ENCODE data around the gene CBX5.
"Not testable (repeated sequence)": the region's sequence is repeated elsewhere in the genome, so short reads cannot be mapped to it uniquely, and the experiment has no call there.

The CBX5 gene

DNA sequence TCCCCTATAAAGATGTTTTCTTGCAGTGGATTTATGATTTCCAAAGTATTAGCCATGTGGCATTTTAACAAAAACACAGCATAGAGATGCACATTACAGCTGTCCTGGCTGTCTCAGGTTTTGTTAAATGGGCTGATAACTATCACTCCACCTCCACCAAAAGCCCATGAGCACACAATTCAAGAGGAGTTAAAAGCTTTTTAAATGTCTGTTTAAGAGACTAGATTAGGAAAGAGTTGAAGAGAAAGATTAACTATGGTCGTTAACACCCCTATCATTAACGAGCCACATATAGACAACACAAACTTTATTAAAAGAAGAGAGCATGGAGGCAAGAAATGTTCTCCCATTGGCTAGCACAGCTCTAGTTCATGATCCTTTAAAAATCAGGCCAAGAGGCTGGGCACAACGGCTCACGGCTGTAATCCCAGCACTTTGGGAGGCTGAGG lies 14.5 kb downstream of the CBX5 start:
- DNase-seq, result peak; percentile 81

DNA sequence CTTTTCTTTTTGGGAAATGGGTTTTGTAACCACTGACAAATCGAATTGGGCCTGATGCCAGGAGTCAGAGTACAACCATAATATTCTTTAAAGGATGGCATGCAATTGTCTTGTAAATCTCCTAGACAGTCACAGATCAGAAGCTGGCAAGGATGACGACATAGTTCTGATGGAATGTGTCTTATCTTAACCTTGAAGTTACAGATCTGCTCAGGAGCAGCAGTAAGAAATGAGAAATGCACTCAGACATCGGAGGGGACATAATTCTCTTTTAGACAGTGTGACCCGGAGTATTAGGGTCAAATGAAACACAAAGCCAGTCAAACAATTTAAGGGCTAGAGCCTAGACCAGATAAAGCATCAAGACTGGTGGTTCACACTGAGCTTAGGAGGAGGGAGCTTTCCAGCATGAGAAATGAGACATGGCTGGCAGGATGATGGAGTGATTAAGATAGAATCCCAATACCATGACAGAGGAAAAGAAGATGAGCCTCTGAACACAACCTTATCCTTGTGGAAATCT lies 17.5 kb downstream of the CBX5 start:
- DNase-seq, result peak; percentile 86

DNA sequence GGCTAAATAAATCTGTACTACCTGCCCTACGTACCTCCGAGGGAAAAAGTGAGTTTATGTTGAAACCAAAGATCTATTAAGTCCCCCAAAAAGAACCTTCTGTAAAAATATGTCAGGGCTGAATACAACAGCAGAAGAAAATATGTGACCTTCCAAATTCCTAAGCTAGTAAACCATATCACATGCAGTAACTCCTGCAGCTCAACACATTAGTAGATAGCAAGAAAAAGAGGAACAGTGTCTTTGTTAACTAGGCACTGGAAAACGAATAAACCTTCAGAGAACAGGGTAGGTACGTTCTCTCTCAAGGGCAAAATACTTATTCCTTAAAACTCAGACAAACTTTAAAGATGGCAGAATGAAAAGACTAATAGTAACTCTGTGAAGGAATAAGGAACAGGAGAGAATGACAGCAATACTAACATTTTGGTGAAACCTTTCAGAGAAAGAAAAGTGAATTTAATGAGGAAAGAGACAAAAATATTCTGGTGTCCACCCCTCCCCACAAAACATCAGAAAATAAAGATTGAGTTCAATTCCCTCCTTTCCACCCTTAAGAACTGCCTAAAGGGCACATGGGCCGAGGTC lies 18.0 kb downstream of the CBX5 start:
- DNase-seq, result no peak

DNA sequence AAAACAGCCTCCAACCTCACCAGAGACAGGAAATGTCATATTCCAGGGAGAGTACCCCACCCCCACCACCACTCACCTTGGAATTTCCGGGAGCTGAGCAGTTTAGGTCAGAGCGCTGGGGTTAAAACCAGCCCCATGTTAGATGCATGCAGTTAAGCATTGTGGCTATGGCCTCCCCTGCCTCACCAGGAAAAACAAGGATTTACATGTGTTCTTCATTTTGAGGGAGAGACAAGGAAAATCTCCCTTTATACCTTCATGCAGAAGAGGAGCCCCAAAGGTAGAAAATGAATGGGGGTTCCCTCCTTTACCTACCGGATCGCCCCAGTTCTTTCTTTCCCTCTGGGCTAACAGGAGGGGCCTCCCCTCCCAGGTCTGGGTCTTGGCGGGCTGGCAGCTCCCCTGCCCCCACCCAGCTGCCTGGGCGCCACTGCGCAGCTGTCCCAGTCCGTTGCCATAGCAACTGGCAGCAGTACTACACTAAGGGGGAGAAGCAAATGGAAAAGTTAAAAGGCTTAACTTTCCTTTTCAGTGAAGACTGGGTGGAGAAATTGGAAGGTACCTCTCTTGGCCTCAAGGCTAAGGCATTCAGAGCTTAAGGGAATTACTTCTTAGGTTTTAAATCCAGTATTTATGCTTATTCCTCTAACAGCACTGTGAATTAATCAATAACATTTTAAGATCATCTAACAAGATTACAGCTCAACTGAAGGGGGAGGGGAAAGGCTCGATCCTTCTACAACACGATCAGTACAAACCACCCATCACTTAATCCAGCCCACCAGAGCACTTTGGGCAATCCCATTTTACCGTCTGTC lies 20.5 kb downstream of the CBX5 start:
- DNase-seq, result peak; percentile 100

DNA sequence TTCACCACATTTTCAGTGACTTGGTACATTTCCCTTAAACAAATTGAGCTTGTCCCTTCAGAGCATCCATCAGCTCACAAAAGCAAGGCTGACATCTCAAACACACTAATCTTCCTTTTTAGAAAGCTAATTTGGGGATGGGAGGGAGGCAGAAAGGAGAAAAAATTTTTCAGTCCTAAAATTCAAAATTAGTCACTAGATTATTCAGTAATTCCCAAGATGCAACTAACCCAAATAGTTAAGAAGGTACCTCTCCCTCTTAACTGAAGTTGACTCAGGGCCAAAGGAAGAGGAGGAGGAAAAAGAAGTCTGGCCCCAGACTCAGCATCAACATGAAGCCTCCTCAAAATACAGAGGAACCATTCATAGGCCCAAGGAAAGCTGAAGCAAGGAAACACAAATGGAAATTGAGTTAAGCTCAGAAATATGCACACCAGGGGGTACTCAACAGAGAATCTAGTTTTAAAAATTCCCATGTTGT lies 21.7 kb downstream of the CBX5 start:
- DNase-seq, result peak; percentile 66

DNA sequence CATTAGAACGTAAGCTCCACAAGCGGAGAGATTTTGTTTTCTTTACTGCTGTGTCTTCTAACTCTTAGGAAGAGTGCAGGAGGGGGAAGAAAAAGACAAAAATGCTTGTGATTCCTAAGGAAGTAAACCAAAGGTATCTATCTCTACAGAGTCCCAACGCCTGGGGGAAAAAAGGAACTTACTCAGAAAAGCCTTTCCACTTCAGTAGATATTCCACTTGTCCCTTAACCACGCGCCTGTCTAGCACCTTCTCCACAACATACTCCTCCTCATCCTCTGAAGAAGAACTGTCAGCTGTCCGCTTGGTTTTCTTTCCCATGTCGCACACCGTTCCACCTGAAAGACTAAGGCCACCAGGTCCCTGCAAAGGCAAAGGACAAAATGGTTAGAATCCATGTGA lies 22.6 kb downstream of the CBX5 start:
- DNase-seq, result peak; percentile 75

DNA sequence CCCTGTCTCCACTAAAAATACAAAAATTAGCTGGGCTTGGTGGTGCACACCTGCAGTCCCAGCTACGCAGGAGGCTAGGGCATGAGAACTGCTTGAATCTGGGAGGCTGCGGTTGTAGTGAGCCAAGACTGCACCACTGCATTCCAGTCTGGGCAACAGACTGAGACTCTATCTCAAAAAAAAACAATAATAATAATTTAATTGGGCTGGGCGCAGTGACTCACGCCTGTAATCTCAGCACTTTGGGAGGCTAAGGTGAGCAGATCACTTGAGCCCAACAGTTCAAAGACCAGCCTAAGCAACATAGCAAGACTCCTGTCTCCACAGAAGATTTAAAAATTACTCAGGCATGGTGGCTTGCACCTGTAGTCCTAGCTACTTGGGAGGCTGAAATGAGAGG lies 26.7 kb downstream of the CBX5 start:
- no peak for DNase-seq

DNA sequence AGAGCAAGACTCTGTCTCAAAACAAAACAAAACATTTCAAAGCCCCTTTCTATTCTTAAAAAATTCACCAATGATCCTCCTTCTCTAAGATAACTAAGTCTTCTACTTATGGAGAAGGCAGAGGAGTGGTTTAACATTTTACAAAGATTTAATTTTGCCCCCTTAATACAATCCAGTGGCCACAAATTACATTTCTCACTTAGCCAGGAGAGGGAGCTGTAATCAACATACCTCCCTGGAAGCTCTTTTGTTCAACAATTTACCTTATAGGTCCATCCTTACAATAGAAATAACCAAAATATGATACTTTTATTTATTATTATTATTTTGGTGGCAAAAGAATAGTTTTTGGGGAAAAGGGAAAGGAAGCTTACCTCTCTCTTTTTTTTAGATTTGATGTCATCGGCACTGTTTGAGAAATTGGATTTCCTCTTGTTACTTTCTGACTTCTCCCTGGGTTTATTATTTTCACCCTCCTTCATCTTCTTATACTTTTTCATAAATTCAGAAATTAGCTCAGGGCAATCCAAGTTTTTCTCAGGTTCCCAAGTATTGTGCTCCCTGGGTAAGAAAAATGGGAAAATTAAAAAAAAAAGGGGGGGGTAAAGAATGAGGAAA lies 28.1 kb downstream of the CBX5 start:
- DNase-seq, result peak; percentile 79

DNA sequence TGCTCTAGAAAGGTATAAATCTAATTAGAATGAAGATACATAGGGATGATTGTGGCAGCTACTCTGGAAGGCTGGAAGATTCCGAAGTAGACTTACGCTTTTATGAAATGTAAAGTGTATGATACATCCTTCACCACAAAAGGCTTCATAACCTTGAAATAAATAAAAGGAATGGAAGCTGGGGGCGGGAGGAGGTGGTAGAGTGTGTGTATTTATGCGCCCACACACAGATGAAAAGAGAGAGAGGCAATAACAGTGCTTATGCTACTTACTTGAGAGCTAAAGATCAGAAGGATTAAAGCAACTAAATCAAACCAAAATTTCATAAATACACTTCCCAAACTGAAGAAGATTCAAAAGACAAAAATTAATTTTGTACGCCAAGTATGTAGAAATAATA lies 30.4 kb downstream of the CBX5 start:
- no peak for DNase-seq

DNA sequence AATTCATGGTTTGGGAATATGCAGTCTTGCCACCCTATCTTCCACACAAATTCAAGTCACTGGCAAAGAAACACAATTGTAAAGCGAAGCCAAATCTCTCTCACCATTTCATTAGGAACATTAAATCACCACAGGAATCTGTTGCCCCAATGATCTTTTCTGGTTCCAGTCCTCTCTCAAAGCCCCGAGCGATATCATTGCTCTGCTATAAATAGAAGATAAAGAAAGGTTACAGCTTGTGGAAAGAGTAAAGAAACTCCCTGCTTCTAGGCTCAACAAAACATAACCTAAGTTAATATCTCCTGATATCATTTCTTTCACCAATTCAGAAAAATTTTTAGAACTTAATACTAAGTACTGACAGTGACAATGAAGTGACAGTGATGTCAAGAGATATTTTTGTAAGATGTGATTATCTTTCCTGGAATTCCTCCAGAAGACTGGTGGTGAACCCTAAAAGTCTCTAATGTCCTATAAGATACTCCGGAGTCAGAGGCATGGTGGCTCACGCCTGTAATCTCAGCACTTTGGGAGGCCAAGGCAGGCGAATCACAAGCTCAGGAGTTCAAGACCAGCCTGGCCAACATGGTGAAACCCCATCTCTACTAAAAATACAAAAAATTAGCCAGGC lies 33.8 kb downstream of the CBX5 start:
- DNase-seq, result no peak

DNA sequence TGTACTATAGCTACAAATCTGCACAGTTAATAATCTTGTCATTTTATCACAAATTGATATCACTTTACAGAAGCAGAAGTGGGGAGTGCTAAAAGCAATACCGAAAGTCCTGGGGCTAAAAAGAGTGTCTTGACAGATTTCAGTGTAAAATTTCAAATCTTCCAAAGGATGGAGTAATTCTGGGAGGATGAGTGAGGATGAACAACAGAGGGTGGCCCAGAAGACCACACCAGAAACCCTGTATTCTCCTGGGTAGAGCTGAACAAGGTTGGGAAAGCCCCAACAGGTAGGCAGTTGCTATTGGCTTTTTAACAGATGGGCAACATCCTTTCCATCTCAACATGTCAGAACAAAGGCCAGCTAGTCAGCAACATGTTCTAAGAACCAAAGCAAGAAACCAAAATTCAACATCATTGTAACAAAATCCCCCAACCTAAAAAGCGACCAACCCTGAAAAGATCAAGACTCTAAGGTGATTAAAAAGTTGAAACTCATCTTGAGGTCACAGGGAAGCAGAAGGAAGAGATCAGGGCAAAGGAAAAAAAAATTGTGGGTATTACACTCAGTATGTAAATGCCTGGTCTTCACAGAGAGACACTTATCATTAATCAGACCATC lies 38.8 kb downstream of the CBX5 start:
- no peak for DNase-seq

DNA sequence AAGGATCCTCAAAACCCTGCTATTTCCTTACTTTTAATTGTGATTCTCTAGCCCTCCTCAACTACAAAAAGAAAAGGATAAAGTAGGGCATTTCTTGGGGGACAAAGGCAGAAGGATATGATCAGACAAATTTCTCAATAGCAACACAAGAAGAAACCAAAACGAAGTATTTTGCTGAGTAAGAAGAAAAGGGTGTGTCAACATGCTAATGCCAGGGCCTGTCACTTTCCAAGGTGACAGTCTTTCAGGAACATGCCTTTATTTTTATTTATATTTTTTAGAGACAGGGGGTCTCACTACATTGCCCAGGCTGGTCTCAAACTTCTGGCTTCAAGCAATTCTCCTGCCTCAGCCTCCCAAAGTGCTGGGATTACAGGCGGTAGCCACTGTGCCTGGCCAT lies 39.8 kb downstream of the CBX5 start:
- no peak for DNase-seq

DNA sequence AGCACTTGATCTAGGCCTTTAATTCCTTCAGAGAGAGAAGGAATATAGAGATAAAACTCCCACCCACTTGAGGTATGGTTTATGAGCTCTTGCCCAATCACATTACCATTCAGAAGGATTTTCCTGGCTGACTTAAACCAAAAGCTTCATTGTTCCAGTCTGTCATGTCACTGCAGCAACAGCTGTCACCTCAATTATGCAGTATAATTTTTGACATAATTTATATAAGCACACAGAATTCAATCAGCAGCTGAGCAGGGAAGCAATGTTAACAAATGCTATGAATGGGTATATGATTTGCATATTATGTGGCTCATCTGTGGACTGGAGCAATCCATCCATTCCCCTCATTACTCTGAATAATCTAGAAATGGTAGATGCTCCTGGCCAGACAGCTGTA lies 40.3 kb downstream of the CBX5 start:
- peak; percentile 86 for DNase-seq

DNA sequence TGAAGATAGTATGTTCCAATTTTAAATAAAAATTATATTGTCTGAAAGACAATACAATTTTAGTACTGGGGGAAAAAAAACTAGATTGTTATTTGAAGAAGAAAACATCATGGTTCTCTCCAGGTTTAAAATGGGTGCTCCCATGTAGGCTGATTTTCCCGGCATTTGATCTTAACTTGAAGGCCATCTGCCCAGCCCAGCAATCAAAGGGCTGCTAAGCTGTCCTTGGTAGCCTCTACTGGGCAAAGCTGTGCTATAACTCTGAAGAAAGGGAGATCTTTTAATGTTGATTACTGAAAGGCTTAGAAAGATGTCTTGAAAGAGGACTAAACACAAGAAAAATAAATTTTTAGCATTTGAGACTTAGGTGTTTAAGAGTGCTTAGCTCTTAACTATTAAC lies 41.4 kb downstream of the CBX5 start:
- DNase-seq, result peak; percentile 66

DNA sequence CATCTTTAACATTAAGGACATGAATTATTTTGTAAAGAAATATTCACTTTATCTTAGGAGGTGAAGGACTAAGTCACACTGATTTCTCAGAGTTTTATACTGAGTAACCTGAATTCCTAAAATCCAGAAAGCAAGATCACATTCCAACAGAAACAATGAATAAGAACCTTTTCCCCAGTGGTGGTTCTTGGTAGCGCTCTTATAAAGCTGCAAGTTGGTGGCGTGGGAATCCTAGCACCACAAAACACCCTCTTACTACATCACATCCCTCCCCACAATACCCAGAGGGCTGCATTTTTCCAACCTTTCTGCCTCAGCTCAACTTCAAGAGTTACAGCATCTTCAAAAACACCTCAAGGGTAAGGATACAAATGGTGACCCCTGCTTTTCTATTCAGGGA lies 47.1 kb downstream of the CBX5 start:
- peak; percentile 45 for DNase-seq

DNA sequence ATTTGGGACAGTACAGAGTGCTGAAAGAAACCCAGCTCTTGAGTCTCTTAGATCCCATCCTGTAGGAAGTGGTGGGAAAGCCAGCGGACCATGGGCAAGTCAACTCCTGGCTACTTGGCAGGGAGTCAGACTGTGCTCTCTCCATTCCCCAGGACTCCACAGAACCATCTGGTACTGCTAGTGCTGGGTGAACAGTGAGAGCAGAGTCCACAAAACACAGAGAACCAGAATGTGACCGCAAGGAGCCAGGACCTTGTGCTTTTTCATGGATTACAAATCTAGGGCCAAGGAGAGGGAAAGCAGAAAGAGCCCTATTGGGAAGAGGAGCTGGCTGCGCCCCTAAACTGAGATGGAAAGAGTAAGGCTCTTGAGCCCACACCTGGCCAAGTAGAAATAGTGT lies 48.7 kb downstream of the CBX5 start:
- not testable (repeated sequence) for DNase-seq

DNA sequence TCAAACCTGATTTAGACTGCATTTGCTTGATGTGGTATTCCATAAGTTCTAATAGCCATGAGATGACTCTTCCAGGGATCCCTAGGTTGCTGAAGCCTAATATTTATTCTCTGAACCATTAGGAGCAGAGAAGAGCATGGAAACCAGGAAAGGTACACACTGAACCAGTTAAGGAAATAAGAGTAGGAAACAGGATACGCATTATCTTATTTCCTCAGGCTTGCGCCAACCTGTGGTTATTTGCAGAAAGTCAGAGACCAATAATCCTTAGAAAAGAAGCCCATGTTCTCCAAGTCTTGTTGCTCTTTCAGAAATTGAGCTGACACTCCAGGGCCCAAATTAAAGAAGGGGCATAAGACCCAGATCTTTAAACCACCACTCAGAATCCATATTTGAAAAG lies 49.4 kb downstream of the CBX5 start:
- no peak for DNase-seq

DNA sequence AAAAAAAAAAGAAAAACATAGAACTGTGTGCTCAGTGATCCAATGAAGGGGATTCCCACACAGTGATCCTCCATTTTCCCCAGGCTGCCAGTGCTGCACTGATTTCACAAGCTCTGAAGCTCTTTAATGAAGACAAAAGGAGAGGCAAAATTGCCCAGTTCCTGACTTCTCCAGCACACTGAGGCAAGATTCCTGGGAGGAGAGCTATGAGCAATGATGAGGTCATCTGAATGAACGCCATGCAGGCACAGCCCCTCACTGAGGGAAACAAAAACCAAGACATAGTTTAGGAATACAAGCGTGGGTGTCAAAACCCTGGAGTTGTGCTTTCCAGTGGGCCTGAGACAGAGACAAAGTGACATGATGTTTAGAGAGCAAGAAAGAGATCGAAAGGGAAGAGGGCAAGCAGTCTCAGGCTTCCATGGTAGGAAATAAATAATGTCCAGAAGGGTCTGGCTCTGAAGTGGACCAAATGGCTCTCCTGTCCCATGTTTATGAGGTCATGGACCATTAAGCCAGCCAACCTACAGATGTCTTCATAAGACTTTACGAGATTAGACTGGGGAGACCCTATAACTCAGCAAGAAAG lies 50.2 kb downstream of the CBX5 start:
- DNase-seq, result peak; percentile 64

DNA sequence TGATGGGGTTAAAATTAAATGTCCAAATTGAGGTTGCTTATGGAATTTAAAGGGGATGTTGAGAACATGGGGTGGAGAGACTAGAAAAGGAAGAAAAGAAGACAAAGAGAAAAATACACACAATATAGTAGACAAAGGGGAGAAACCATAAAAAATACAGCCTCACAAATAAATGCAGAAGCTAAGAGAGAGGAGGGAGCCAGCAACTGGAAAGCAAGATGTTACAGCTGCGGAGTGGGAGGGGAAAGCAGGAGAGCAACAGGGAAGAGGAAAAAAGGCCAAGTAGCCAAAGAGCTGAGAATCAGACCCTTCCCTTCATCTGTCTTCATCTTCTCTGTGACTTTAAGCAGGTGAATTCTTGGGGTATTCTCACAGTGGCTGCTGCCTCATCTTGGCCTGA lies 51.5 kb downstream of the CBX5 start:
- no peak for DNase-seq

DNA sequence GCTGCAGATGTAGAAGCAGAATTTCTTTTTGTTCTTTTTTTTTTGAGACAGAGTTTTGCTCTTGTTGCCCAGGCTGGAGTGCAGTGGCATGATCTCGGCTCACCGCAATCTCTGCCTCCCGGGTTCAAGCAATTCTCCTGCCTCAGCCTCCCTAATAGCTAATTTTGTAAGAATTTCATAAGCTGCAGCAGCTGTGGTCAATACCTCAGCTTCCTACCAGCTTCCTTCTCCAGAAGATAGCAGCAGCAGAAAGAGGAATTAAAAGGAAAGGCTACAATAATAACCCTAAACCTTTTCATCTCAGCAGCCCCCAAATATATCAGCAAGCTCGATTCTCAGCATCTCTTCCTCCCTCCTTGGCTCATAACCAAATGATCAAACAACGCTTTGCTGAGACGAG lies 52.0 kb downstream of the CBX5 start:
- not testable (repeated sequence) for DNase-seq

DNA sequence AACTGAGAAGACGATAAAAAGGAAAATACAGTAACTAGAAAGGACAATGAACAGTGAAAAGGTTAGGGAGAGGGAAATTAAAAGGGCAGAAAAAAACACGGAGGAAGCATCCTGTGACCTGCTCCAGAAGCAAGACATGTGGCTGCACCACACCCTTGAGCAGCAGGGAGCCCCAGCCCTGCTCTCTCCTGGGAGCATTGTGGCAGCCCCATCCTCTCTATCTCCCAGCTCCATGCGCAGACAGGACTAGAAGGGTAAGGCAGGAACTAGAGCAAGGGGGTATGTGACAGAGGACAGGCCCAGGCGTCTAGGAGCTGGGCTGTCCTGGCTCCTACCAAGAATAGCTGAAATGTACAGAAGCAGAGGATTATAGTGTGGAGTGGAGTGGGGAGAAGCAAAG lies 52.5 kb downstream of the CBX5 start:
- no peak for DNase-seq

DNA sequence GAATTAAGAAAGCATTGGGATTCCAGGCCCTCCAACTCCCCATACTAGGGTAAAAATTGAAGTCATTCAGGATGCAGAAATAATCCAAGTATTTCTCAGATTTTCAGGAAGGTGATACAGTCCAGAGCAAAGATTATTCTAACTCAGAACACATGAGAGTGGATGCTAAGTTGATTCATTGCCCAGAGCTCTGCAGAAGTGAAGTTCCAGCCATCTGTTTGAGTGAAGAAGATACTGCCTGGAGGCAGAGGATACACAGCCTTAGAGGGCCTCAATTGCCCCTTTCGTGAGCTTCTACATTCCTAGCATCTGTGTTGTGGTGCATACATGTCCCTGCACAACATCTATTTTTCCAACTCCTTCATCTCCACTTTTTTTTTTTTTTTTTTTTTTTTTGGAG lies 54.3 kb downstream of the CBX5 start:
- DNase-seq, result no peak

DNA sequence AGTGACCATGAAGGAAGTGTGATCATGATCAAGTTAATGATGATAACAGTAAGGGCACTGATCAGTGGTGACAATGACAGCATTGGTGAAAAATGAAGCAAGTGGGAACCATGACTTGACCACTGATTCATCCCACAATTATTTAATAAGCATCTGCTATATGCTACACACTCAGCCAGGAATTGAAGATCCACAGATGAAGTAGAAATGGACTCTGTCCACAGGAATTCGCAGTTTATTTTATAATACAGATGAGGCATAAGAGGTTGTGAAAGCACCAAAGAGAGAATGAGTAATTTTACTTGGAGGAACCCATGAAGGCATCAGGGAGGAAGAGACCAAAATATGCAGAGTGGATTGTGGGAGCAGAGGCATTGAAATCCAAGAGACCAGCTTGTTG lies 57.3 kb downstream of the CBX5 start:
- no peak for DNase-seq
